Ishikawa (cell line): ENCODE data around the gene GRIFIN.

Source experiments
- CEBPB ChIP-seq: IDR thresholded peaks from 2 replicates; pipeline ENCODE4 v1.6.1; 2012
- EGR1 ChIP-seq: IDR thresholded peaks from 2 replicates; pipeline ENCODE4 v1.6.1; 2012
- EP300 ChIP-seq: IDR thresholded peaks from 2 replicates; pipeline ENCODE4 v1.6.1; 2012; ENCODE audit warnings: borderline replicate concordance
- FOXM1 ChIP-seq: IDR thresholded peaks from 2 replicates; pipeline ENCODE4 v1.6.1; 2012; ENCODE audit warnings: low read depth, borderline replicate concordance
- NFIC ChIP-seq: IDR thresholded peaks from 2 replicates; pipeline ENCODE4 v1.6.1; 2012
- RAD21 ChIP-seq: IDR thresholded peaks from 2 replicates; pipeline ENCODE4 v1.6.1; 2012; ENCODE audit warnings: low read depth
- TAF1 ChIP-seq: IDR thresholded peaks from 2 replicates; pipeline ENCODE4 v1.6.1; 2012; ENCODE audit warnings: low read depth, mild to moderate bottlenecking
- TCF12 ChIP-seq: IDR thresholded peaks from 2 replicates; pipeline ENCODE4 v1.6.1; 2012; ENCODE audit warnings: low read depth
- TEAD4 ChIP-seq: IDR thresholded peaks from 2 replicates; pipeline ENCODE4 v1.6.1; 2012
- YY1 ChIP-seq: IDR thresholded peaks from 2 replicates; pipeline ENCODE4 v1.6.1; 2012; ENCODE audit warnings: low read depth
- ZBTB7A ChIP-seq: IDR thresholded peaks from 2 replicates; pipeline ENCODE4 v1.6.1; 2012; ENCODE audit warnings: low read depth
- TF ChIP-seq, protein P1 (sequence below): IDR thresholded peaks from 2 replicates; pipeline ENCODE4 v1.6.1; 2012
- TF ChIP-seq, protein P2 (sequence below): IDR thresholded peaks from 2 replicates; pipeline ENCODE4 v1.6.1; 2012; ENCODE audit warnings: low read depth, mild to moderate bottlenecking
- TF ChIP-seq, protein P3 (sequence below): IDR thresholded peaks from 2 replicates; pipeline ENCODE4 v1.6.1; 2012

GRIFIN gene

DNA sequence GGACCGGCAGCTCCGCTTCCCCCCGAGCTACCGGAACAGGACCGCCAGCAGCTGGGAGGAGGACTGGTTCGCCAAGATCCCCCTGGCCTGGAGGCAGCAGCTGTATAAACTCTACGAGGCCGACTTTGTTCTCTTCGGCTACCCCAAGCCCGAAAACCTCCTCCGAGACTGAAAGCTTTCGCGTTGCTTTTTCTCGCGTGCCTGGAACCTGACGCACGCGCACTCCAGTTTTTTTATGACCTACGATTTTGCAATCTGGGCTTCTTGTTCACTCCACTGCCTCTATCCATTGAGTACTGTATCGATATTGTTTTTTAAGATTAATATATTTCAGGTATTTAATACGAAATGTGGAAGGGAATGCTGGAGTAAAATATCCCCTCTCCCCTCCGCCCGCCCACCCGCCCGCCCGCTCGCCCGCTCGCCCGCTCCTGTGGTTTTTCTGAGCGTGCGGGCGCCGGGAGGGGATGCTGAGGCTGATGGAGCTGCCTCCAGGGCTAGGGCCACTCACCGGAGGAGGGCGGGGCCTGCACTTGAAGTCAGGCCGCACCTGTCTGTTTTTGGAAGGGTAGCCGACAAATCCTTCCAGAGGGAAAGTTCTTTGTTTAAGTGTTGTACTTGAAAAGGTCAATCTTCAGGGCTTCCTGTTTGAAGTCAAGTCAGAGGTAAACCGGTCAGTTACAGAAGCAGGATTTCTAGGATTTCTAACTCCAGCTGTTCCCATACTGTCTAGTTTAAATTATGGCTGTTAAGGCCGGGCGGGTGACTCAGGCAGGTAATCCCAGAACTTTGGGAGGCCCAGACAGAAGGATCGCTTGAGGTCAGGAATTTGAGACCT, 42.3 kb downstream of the GRIFIN start:
- TF ChIP-seq, protein P1, sequence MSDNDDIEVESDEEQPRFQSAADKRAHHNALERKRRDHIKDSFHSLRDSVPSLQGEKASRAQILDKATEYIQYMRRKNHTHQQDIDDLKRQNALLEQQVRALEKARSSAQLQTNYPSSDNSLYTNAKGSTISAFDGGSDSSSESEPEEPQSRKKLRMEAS, result no peak
- TF ChIP-seq TAF1 (no peak), EP300 (no peak), NFIC (no peak), YY1 (no peak), ZBTB7A (no peak), TEAD4 (no peak), RAD21 (no peak), EGR1 (no peak), TCF12 (no peak)
- TF ChIP-seq, protein P2, sequence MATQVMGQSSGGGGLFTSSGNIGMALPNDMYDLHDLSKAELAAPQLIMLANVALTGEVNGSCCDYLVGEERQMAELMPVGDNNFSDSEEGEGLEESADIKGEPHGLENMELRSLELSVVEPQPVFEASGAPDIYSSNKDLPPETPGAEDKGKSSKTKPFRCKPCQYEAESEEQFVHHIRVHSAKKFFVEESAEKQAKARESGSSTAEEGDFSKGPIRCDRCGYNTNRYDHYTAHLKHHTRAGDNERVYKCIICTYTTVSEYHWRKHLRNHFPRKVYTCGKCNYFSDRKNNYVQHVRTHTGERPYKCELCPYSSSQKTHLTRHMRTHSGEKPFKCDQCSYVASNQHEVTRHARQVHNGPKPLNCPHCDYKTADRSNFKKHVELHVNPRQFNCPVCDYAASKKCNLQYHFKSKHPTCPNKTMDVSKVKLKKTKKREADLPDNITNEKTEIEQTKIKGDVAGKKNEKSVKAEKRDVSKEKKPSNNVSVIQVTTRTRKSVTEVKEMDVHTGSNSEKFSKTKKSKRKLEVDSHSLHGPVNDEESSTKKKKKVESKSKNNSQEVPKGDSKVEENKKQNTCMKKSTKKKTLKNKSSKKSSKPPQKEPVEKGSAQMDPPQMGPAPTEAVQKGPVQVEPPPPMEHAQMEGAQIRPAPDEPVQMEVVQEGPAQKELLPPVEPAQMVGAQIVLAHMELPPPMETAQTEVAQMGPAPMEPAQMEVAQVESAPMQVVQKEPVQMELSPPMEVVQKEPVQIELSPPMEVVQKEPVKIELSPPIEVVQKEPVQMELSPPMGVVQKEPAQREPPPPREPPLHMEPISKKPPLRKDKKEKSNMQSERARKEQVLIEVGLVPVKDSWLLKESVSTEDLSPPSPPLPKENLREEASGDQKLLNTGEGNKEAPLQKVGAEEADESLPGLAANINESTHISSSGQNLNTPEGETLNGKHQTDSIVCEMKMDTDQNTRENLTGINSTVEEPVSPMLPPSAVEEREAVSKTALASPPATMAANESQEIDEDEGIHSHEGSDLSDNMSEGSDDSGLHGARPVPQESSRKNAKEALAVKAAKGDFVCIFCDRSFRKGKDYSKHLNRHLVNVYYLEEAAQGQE, result no peak

DNA sequence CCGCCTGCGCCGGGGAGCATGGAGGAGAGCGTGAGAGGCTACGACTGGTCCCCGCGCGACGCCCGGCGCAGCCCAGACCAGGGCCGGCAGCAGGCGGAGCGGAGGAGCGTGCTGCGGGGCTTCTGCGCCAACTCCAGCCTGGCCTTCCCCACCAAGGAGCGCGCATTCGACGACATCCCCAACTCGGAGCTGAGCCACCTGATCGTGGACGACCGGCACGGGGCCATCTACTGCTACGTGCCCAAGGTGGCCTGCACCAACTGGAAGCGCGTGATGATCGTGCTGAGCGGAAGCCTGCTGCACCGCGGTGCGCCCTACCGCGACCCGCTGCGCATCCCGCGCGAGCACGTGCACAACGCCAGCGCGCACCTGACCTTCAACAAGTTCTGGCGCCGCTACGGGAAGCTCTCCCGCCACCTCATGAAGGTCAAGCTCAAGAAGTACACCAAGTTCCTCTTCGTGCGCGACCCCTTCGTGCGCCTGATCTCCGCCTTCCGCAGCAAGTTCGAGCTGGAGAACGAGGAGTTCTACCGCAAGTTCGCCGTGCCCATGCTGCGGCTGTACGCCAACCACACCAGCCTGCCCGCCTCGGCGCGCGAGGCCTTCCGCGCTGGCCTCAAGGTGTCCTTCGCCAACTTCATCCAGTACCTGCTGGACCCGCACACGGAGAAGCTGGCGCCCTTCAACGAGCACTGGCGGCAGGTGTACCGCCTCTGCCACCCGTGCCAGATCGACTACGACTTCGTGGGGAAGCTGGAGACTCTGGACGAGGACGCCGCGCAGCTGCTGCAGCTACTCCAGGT, 43.1 kb downstream of the GRIFIN start:
- no peak for TF ChIP-seq RAD21

DNA sequence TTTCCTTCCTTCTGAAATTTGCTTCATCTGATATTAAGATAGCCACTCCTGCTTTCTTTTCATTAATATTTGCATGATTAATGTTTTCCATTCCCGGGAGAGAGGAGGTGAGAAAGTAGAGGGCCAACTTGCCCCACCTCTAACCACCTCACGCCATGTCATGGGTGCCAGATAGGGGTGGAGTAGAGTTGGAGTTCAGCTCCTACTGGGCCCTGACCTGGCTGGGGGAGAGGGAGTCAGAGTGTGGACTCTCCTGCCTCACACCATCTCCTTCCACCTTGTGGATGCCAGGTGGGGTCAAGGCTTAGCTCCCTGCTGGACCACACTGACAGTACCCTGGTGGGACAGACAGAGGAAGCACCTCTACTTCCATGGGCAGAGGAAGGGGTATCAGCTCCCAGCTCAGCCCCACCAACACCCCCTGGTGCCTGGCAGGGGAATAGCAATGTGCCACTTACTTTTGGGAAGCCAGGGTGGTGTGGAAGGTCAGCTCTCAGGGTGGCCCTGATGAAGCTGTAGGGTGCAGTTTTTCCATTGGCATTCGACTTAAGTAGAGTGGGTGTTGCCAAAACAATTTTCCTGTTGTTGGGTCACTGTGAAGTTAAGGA, 44.8 kb downstream of the GRIFIN start:
- TF ChIP-seq RAD21 (peak; percentile 62), EGR1 (no peak), TAF1 (no peak)

DNA sequence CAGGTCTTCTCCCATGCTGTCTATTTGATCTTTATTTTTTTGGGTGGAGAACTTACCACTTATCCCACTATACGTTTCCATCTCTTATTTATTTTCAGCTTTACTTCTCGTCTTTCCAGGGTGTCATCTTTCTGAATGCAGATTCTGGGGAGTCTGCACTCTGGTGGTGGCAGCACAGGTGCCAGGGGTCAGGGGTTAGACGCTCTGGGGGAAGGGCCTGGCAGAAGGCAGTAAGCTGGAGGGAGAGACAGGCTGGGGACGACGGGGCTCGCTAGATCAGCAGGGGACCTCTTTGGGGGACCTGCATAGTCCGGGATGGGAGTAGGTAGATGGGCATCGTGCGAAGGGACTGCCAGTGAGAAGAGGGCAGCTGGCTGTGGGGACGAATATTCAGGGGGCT, 50.4 kb downstream of the GRIFIN start:
- TF ChIP-seq FOXM1 (no peak), EGR1 (no peak), EP300 (no peak), ZBTB7A (no peak), CEBPB (no peak), TEAD4 (no peak), YY1 (no peak), TCF12 (no peak), NFIC (no peak)
- TF ChIP-seq, protein P3, sequence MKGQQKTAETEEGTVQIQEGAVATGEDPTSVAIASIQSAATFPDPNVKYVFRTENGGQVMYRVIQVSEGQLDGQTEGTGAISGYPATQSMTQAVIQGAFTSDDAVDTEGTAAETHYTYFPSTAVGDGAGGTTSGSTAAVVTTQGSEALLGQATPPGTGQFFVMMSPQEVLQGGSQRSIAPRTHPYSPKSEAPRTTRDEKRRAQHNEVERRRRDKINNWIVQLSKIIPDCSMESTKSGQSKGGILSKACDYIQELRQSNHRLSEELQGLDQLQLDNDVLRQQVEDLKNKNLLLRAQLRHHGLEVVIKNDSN, result no peak
- TF ChIP-seq, protein P1, result no peak
